Measurements from ENCODE around the gene KRT27.
"Not testable (repeated sequence)": the region's sequence is repeated elsewhere in the genome, so short reads cannot be mapped to it uniquely, and the experiment has no call there.

KRT27 gene

GRCh38 chr17:40760105-40761016, 22.0 kb downstream of the KRT27 start:
- Histone ChIP-seq H3K36me3 (replicated peaks) (no peaks in the 10 kb centered on the region), H3K4me3 (ENCODE audit: low read depth, low read length) (no peak overlapping the region), H3K27ac (no peak overlapping the region), H3K27me3 (replicated peaks) (no peaks in the 10 kb centered on the region)
- no peak for DNase-seq
- in situ Hi-C loops (cut with HindIII; ENCODE audit: low pct_ligation_motif_present, low sequenced_read_pairs) = no loop called here
- TF ChIP-seq, protein P1, sequence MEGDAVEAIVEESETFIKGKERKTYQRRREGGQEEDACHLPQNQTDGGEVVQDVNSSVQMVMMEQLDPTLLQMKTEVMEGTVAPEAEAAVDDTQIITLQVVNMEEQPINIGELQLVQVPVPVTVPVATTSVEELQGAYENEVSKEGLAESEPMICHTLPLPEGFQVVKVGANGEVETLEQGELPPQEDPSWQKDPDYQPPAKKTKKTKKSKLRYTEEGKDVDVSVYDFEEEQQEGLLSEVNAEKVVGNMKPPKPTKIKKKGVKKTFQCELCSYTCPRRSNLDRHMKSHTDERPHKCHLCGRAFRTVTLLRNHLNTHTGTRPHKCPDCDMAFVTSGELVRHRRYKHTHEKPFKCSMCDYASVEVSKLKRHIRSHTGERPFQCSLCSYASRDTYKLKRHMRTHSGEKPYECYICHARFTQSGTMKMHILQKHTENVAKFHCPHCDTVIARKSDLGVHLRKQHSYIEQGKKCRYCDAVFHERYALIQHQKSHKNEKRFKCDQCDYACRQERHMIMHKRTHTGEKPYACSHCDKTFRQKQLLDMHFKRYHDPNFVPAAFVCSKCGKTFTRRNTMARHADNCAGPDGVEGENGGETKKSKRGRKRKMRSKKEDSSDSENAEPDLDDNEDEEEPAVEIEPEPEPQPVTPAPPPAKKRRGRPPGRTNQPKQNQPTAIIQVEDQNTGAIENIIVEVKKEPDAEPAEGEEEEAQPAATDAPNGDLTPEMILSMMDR (IDR thresholded peaks at IDR 0.05; ENCODE audit: low read depth, low read length, missing control alignments) = no peak

DNA sequence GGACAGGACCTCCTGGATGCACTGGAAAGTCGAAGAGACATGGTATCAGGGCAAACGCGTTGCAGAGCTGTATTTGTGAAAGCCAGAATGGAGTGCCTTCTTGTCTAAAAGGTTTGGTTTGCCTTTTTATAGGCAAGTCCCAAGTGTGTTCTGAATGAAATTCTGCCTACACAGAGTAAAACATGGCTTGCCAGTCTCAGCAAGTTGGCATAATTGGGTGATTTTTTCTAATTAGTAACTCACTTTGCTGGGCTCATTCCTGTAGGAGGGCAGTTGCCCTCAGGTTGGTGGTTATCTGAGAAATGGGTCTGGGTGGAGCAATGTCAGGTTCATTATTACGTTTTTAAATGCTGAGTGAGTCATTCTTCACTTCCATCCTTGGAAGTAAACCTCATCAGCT, 27.1 kb downstream of the KRT27 start, which contains the start of gene KRT25:
KRT25 (minus strand) TSS at position 101 of the 400 bp plus-strand sequence; CDS start at position 41, 60 bp downstream.
- H3K4me3 ChIP-seq (ENCODE audit: low read depth, low read length) = no peak within 1 kb of the TSS
- H3K27me3 ChIP-seq (replicated peaks) = peaks cover 2% of the 10 kb centered on the region
- TF ChIP-seq, protein P1 (IDR thresholded peaks at IDR 0.05; ENCODE audit: low read depth, low read length, missing control alignments) = no peak
- in situ Hi-C loops (cut with HindIII; ENCODE audit: low pct_ligation_motif_present, low sequenced_read_pairs) = no loop called here
- DNase-seq = no peak
- no peaks in the 10 kb centered on the region for H3K36me3 ChIP-seq (replicated peaks)
- H3K27ac ChIP-seq = no peak within 1 kb of the TSS

GRCh38 chr17:40753804-40754203, 28.5 kb downstream of the KRT27 start:
- Histone ChIP-seq H3K27me3 (replicated peaks) (peaks cover 2% of the 10 kb centered on the region), H3K27ac (no peak overlapping the region), H3K4me3 (ENCODE audit: low read depth, low read length) (no peak overlapping the region), H3K36me3 (replicated peaks) (no peaks in the 10 kb centered on the region)
- DNase-seq = no peak
- in situ Hi-C loops (cut with HindIII; ENCODE audit: low pct_ligation_motif_present, low sequenced_read_pairs) = no loop called here
- TF ChIP-seq, protein P1 (IDR thresholded peaks at IDR 0.05; ENCODE audit: low read depth, low read length, missing control alignments) = no peak

DNA sequence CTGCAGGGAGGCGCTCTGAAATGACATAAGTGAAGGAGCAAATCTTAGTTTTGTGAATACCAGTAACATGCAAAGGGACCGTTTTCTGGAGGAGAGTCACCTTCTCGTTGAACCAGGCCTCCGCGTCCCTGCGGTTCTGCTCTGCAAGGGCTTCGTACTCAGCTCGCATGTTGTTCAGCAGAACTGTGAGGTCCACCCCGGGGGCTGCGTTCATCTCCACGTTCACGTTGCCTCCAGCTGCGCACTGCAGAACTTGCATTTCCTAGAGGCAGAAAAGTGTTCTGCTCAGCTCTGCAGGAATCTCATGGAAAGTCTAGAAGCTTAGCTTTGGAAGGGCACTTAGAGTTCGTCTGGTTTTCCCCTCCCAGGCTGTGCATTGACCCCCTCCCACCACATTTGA, 31.3 kb downstream of the KRT27 start:
- TF ChIP-seq, protein P1 (IDR thresholded peaks at IDR 0.05; ENCODE audit: low read depth, low read length, missing control alignments) = no peak
- DNase-seq = no peak
- Histone ChIP-seq H3K36me3 (replicated peaks) (no peaks in the 10 kb centered on the region), H3K27ac (no peak overlapping the region), H3K27me3 (replicated peaks) (peaks cover 2% of the 10 kb centered on the region), H3K4me3 (ENCODE audit: low read depth, low read length) (no peak overlapping the region)
- in situ Hi-C loops (cut with HindIII; ENCODE audit: low pct_ligation_motif_present, low sequenced_read_pairs) = no loop called here

GRCh38 chr17:40750391-40750790, 32.0 kb downstream of the KRT27 start:
- TF ChIP-seq, protein P1 (IDR thresholded peaks at IDR 0.05; ENCODE audit: low read depth, low read length, missing control alignments) = no peak
- in situ Hi-C loops (cut with HindIII; ENCODE audit: low pct_ligation_motif_present, low sequenced_read_pairs) = no loop called here
- H3K36me3 ChIP-seq (replicated peaks) = no peaks in the 10 kb centered on the region

GRCh38 chr17:40748666-40749065, 33.7 kb downstream of the KRT27 start:
- H3K36me3 ChIP-seq (replicated peaks); H3K4me3 ChIP-seq (ENCODE audit: low read depth, low read length); H3K27me3 ChIP-seq (replicated peaks); H3K27ac ChIP-seq; in situ Hi-C loops (cut with HindIII; ENCODE audit: low pct_ligation_motif_present, low sequenced_read_pairs); DNase-seq: not testable (repeated sequence)

More at GRCh38 chr17:40750391-40750790, 32.0 kb downstream of the KRT27 start:
- no peak overlapping the region for H3K4me3 ChIP-seq (ENCODE audit: low read depth, low read length)
- DNase-seq = no peak
- H3K27me3 ChIP-seq (replicated peaks) = peaks cover 2% of the 10 kb centered on the region
- no peak overlapping the region for H3K27ac ChIP-seq

Measured in brain microvascular endothelial cell (primary cell).